Measurements from ENCODE around the gene FBLN1. TPM values are rescaled to one million over a fixed set of nuclear protein-coding genes. Genes with fewer than 3 reads are reported as not detected.

The FBLN1 gene
- total and polyA plus RNA-seq, 2 of the 13 experiments (the other 11 are each of a cell fraction or from before 2014, with no cell fraction given): 37.3 to 103 TPM

DNA sequence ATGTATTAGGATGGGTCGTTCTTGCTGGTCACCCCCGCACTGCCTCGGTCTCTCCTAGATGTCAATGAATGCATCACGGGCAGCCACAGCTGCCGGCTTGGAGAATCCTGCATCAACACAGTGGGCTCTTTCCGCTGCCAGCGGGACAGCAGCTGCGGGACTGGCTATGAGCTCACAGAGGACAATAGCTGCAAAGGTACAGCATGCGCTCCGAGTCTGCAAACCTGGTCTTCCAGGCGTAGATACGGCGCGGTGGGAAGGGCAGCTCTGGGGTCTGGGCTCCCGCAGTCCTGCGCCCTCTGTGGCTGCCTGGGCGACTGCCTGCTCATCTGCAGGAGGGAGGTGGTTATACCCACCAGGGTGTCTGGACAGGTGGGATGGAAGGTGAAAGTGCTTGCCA lies 31.0 kb downstream of the FBLN1 start:
- Histone ChIP-seq H3K4me3 (replicated peaks in 1 of 3; ENCODE audit: insufficient read depth in 1 of 3, low read depth in 2 of 3, low read length in 3 of 3) (no peak overlapping the region), H3K9ac (ENCODE audit: insufficient read depth, low read depth, low read length) (no peak overlapping the region), H3K36me3 (replicated peaks in 1 of 2; ENCODE audit: control insufficient read depth in 1 of 2, insufficient read depth in 2 of 2, low read length in 2 of 2) (peaks cover 15 to 59% of the 10 kb centered on the region in 2 experiments), H4K20me1 (ENCODE audit: insufficient read depth, low read length) (no peaks in the 10 kb centered on the region), H3K27ac (ENCODE audit: extremely low read length, insufficient read depth, low read length) (no peak overlapping the region), H3K79me2 (ENCODE audit: insufficient read depth, low read length) (no peaks in the 10 kb centered on the region), H3K27me3 (ENCODE audit: control insufficient read depth in 1 of 2, insufficient read depth in 2 of 2, low read length in 2 of 2) (no peaks in the 10 kb centered on the region), H2AFZ (ENCODE audit: low read length) (no peak overlapping the region), H3K4me1 (ENCODE audit: insufficient read depth, low read length) (no peaks in the 10 kb centered on the region), H3K9me3 (ENCODE audit: low read length) (no peaks in the 10 kb centered on the region), H3K4me2 (ENCODE audit: low read depth, low read length) (no peak overlapping the region)
- WGBS (ENCODE audit: low lambda C conversion rate): 95% methylated on average over 7 of the region's 17 CpGs
- in situ Hi-C loops (cut with HindIII; ENCODE audit: extremely low pct_ligation_motif_present, low pct_unique_long_range_greater_than_20kb): no loop called here
- CTCF ChIA-PET (ENCODE audit: low intra/inter-chr PET ratio, low total read pairs): no interaction called here
- TF ChIP-seq TEAD3 (CRISPR knock-in tag; optimal IDR thresholded peaks at IDR 0.05; ENCODE audit: borderline replicate concordance): no peak
- TF ChIP-seq ARNT2 (CRISPR knock-in tag; IDR thresholded peaks at IDR 0.05; ENCODE audit: low read depth): no peak
- TF ChIP-seq SP1 (IDR thresholded peaks at IDR 0.05): no peak
- no peak for TF ChIP-seq SP1 (CRISPR knock-in tag; IDR thresholded peaks at IDR 0.05)
- TF ChIP-seq ZNF563 (CRISPR knock-in tag; IDR thresholded peaks at IDR 0.05): no peak
- no peak for TF ChIP-seq FOXA3 (CRISPR knock-in tag; IDR thresholded peaks at IDR 0.05)
- TF ChIP-seq BORCS8-MEF2B (CRISPR knock-in tag; IDR thresholded peaks at IDR 0.05): no peak
- TF ChIP-seq, protein P1, sequence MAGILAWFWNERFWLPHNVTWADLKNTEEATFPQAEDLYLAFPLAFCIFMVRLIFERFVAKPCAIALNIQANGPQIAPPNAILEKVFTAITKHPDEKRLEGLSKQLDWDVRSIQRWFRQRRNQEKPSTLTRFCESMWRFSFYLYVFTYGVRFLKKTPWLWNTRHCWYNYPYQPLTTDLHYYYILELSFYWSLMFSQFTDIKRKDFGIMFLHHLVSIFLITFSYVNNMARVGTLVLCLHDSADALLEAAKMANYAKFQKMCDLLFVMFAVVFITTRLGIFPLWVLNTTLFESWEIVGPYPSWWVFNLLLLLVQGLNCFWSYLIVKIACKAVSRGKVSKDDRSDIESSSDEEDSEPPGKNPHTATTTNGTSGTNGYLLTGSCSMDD (CRISPR knock-in tag; IDR thresholded peaks at IDR 0.05): no peak
- TF ChIP-seq FOSL1 (CRISPR knock-in tag; IDR thresholded peaks at IDR 0.05; ENCODE audit: borderline replicate concordance): no peak
- TF ChIP-seq ZNF33B (CRISPR knock-in tag; IDR thresholded peaks at IDR 0.05): no peak
- no peak for TF ChIP-seq XRCC5 (optimal IDR thresholded peaks at IDR 0.05; ENCODE audit: low read length)
- no peak for TF ChIP-seq ZBTB7B (CRISPR knock-in tag; IDR thresholded peaks at IDR 0.05)
- no peak for TF ChIP-seq SP2 (CRISPR knock-in tag; IDR thresholded peaks at IDR 0.05)
- no peak for TF ChIP-seq GFI1 (CRISPR knock-in tag; IDR thresholded peaks at IDR 0.05; ENCODE audit: borderline replicate concordance)
- no peak for TF ChIP-seq MYC (CRISPR knock-in tag; IDR thresholded peaks at IDR 0.05; ENCODE audit: borderline replicate concordance)
- TF ChIP-seq DMAP1 (CRISPR knock-in tag; IDR thresholded peaks at IDR 0.05): no peak
- TF ChIP-seq MAFG (CRISPR knock-in tag; IDR thresholded peaks at IDR 0.05): no peak
- POLR2A ChIA-PET: interaction anchor here (0.9 kb wide), 1 partner anchor 260 kb away, joined by 3 read pairs; no protein-coding TSS in a partner anchor
- DNase-seq (ENCODE audit: low spot score) (no peak), FAIRE-seq (no peak), ATAC-seq (no peak)
- BruUV-seq (replicated peaks): no TSS peak
- intact Hi-C loops (cut with micrococcal nuclease; ENCODE audit: unreplicated experiment): no loop called here

All from HepG2 (cell line).